OCI-LY1 (cell line): ENCODE measurements around the gene HOXA5.

Experiments used
- H2AFZ ChIP-seq: fragments of 200-600 bp; sonication (generic), shearing (Covaris generic); 2 replicates; pipeline ENCODE4 v1.6.0; 2014; ENCODE audit warnings: antibody characterized with exemption, mild to moderate bottlenecking, low read length
- H3F3A ChIP-seq: fragments of 200-600 bp; sonication (generic), shearing (Covaris generic); 2 replicates; pipeline ENCODE4 v1.6.0; 2014; ENCODE audit warnings: mild to moderate bottlenecking, antibody characterized with exemption, low read length, moderate library complexity; ENCODE audit not compliant: insufficient read depth
- H3K27ac ChIP-seq: fragments of 200-600 bp; sonication (generic); 2 replicates; pipeline ENCODE4 v1.5.1; 2014; ENCODE audit warnings: low read length, mixed run types, mild to moderate bottlenecking, low read depth; ENCODE audit not compliant: poor library complexity, severe bottlenecking
- H3K27me3 ChIP-seq: fragments of 200-600 bp; sonication (generic); 2 replicates; pipeline ENCODE4 v1.6.0; 2014; ENCODE audit warnings: antibody characterized with exemption, mild to moderate bottlenecking, low read length, moderate library complexity; ENCODE audit not compliant: insufficient read depth
- H3K36me3 ChIP-seq: fragments of 200-600 bp; sonication (generic); 2 replicates; pipeline ENCODE4 v1.6.1; 2014; ENCODE audit warnings: mild to moderate bottlenecking, antibody characterized with exemption, low read length, moderate library complexity, mixed read lengths; ENCODE audit not compliant: insufficient read depth
- H3K4me1 ChIP-seq: fragments of 200-600 bp; sonication (generic); 2 replicates; pipeline ENCODE4 v1.5.1; 2014; ENCODE audit warnings: mild to moderate bottlenecking, low read length, moderate library complexity; ENCODE audit not compliant: insufficient read depth, severe bottlenecking
- H3K4me2 ChIP-seq: fragments of 200-600 bp; sonication (generic), shearing (Covaris generic); 2 replicates; pipeline ENCODE4 v1.6.1; 2014; ENCODE audit warnings: low read length
- H3K4me3 ChIP-seq: fragments of 200-600 bp; sonication (generic); 2 replicates; pipeline ENCODE4 v1.5.1; 2014; ENCODE audit warnings: low read length, low read depth, mild to moderate bottlenecking, mixed read lengths; ENCODE audit not compliant: poor library complexity, severe bottlenecking
- H3K79me2 ChIP-seq: fragments of 200-600 bp; shearing (Covaris generic); 2 replicates; pipeline ENCODE4 v1.6.1; 2016; ENCODE audit warnings: mixed run types, low read length, mixed read lengths; ENCODE audit not compliant: insufficient read depth
- H3K9ac ChIP-seq: fragments of 200-600 bp; sonication (generic), shearing (Covaris generic); 2 replicates; pipeline ENCODE4 v1.6.1; 2014; ENCODE audit warnings: mild to moderate bottlenecking, low read length, mixed read lengths
- H3K9me2 ChIP-seq: fragments of 200-600 bp; sonication (generic), shearing (Covaris generic); 2 replicates; pipeline ENCODE4 v1.6.1; 2014; ENCODE audit warnings: low read depth, mild to moderate bottlenecking, low read length, mixed read lengths
- H3K9me3 ChIP-seq: fragments of 200-600 bp; shearing (Covaris generic); 2 replicates; pipeline ENCODE4 v1.6.1; 2014; ENCODE audit warnings: low read length, mixed read lengths
- H4K20me1 ChIP-seq: fragments of 200-600 bp; sonication (generic), shearing (Covaris generic); 2 replicates; pipeline ENCODE4 v1.6.0; 2016; ENCODE audit warnings: mild to moderate bottlenecking, low read length; ENCODE audit not compliant: insufficient read depth
- CTCF ChIP-seq: fragments of 200-600 bp; sonication (generic), shearing (Covaris generic); IDR thresholded peaks from 2 replicates; pipeline ENCODE4 v1.5.1; 2017; ENCODE audit warnings: mild to moderate bottlenecking, antibody characterized with exemption, low read length, moderate library complexity, mixed read lengths
- EZH2 ChIP-seq: fragments of 200-600 bp; sonication (generic), shearing (Covaris generic); IDR thresholded peaks from 2 replicates; pipeline ENCODE4 v1.8.0; 2017; ENCODE audit warnings: borderline replicate concordance, mixed run types, mild to moderate bottlenecking, antibody characterized with exemption, low read length, moderate library complexity, mixed read lengths

Gene HOXA5

GRCh38 chr7:27095897-27096767 is 47.3 kb downstream of the HOXA5 start, which contains the start of gene HOXA1:
Gene HOXA1, minus strand, starts transcription at chr7:27096000. Its CDS starts 88 bp downstream, at chr7:27095912.
- 0 out of 2 replicates have a peak, but pooled peaks cover 6% of the 10 kb centered on the region for H3F3A ChIP-seq
- H3K4me2 ChIP-seq = peak within 1 kb of the TSS; percentile 92
- peak within 1 kb of the TSS; percentile 86 for H3K4me3 ChIP-seq
- no peaks in the 10 kb centered on the region for H3K9me2 ChIP-seq
- H3K4me1 ChIP-seq = peaks cover 17% of the 10 kb centered on the region
- no peaks in the 10 kb centered on the region for H4K20me1 ChIP-seq
- no peaks in the 10 kb centered on the region for H3K79me2 ChIP-seq
- peak within 1 kb of the TSS; percentile 80 for H2AFZ ChIP-seq
- H3K9ac ChIP-seq = peak within 1 kb of the TSS; percentile 77
- no peak within 1 kb of the TSS for H3K27ac ChIP-seq
- H3K9me3 ChIP-seq = no peaks in the 10 kb centered on the region
- no peak for TF ChIP-seq EZH2
- no peak for TF ChIP-seq CTCF
- no peaks in the 10 kb centered on the region for H3K27me3 ChIP-seq
- peaks cover 4% of the 10 kb centered on the region; the same call in 1 of the 2 replicates for H3K36me3 ChIP-seq

GRCh38 chr7:27095050-27095896 is 48.2 kb downstream of the HOXA5 start:
- Histone ChIP-seq H3K27ac (no peak overlapping the region), H3K36me3 (peaks cover 4% of the 10 kb centered on the region; the same call in 1 of the 2 replicates), H3K79me2 (no peaks in the 10 kb centered on the region), H3K27me3 (no peaks in the 10 kb centered on the region), H3K4me1 (peaks cover 17% of the 10 kb centered on the region), H3K9me2 (no peaks in the 10 kb centered on the region), H3K9ac (peak overlapping the region; percentile 62; the same call in 1 of the 2 replicates), H3K4me2 (peak overlapping the region; percentile 92), H3F3A (0 out of 2 replicates have a peak, but pooled peaks cover 4% of the 10 kb centered on the region), H4K20me1 (no peaks in the 10 kb centered on the region), H3K4me3 (peak overlapping the region; percentile 86), H2AFZ (peak overlapping the region; percentile 80; the same call in 1 of the 2 replicates), H3K9me3 (no peaks in the 10 kb centered on the region)
- TF ChIP-seq CTCF (no peak), EZH2 (no peak)

- no peak overlapping the region for H2AFZ ChIP-seq
- H3F3A ChIP-seq = no peaks in the 10 kb centered on the region
- H3K9me3 ChIP-seq = no peaks in the 10 kb centered on the region
- H3K79me2 ChIP-seq = no peaks in the 10 kb centered on the region
- H3K9me2 ChIP-seq = no peaks in the 10 kb centered on the region
- no peaks in the 10 kb centered on the region for H3K27me3 ChIP-seq
- TF ChIP-seq EZH2 (no peak), CTCF (no peak)
- no peak overlapping the region for H3K27ac ChIP-seq
- H3K4me2 ChIP-seq = peak overlapping the region; percentile 92; the same call in 1 of the 2 replicates
- peaks cover 17% of the 10 kb centered on the region for H3K4me1 ChIP-seq
- H3K36me3 ChIP-seq = peaks cover 4% of the 10 kb centered on the region; the same call in 1 of the 2 replicates
- H3K4me3 ChIP-seq = peak overlapping the region; percentile 86
- H3K9ac ChIP-seq = no peak overlapping the region
- H4K20me1 ChIP-seq = no peaks in the 10 kb centered on the region
These were observed 49.0 kb downstream of the HOXA5 start for GRCh38 chr7:27094304-27095049.
